H9 (cell line): ENCODE data around the gene OR52H1. TPM values are rescaled to one million over a fixed set of nuclear protein-coding genes. Genes with fewer than 3 reads are reported as not detected.

Experiments
- DNase-seq: peaks from one replicate; pipeline ENCODE4 v3.0.0-alpha.2; 2017
- H2AFZ ChIP-seq: one replicate; pipeline ENCODE4 v1.6.1; 2013; ENCODE audit warnings: mild to moderate bottlenecking, low read length, control low read depth, moderate library complexity
- H2AK5ac ChIP-seq: 2 replicates; pipeline ENCODE4 v1.6.1; 2013; ENCODE audit warnings: low read length, control low read depth, mixed read lengths; ENCODE audit not compliant: insufficient read length
- H2BK120ac ChIP-seq: one replicate; pipeline ENCODE4 v1.6.1; 2013; ENCODE audit warnings: low read depth, mild to moderate bottlenecking, low read length, control low read depth, inconsistent platforms; ENCODE audit not compliant: poor library complexity, severe bottlenecking
- H2BK12ac ChIP-seq: 2 replicates; pipeline ENCODE4 v1.6.1; 2013; ENCODE audit warnings: low read length, control low read depth, mixed read lengths, low read depth; ENCODE audit not compliant: insufficient read length
- H2BK15ac ChIP-seq: 2 replicates; pipeline ENCODE4 v1.6.1; 2013; ENCODE audit warnings: low read depth, low read length, control low read depth
- H2BK20ac ChIP-seq: one replicate; pipeline ENCODE4 v1.6.1; 2013; ENCODE audit warnings: low read depth, mild to moderate bottlenecking, low read length, control low read depth, inconsistent platforms; ENCODE audit not compliant: poor library complexity, severe bottlenecking
- H2BK5ac ChIP-seq: 2 replicates; pipeline ENCODE4 v1.6.1; 2013; ENCODE audit warnings: low read length, control low read depth, mixed read lengths; ENCODE audit not compliant: insufficient read length
- H3K14ac ChIP-seq: 2 replicates; pipeline ENCODE4 v1.6.1; 2013; ENCODE audit warnings: low read length, control low read depth; ENCODE audit not compliant: insufficient read depth
- H3K18ac ChIP-seq: 2 replicates; pipeline ENCODE4 v1.6.1; 2013; ENCODE audit warnings: low read depth, mild to moderate bottlenecking, mixed read lengths, low read length, control low read depth; ENCODE audit not compliant: insufficient read length
- H3K23ac ChIP-seq: 2 replicates; pipeline ENCODE4 v1.6.1; 2013; ENCODE audit warnings: low read length, control low read depth, mixed read lengths, low read depth; ENCODE audit not compliant: insufficient read length
- H3K23me2 ChIP-seq: 2 replicates; pipeline ENCODE4 v1.6.1; 2013; ENCODE audit warnings: low read depth, mild to moderate bottlenecking, mixed read lengths, low read length, control low read depth; ENCODE audit not compliant: insufficient read length, poor library complexity, severe bottlenecking
- H3K27ac ChIP-seq: 2 replicates; pipeline ENCODE4 v1.5.1; 2013; ENCODE audit warnings: low read length, control low read depth, mixed read lengths, low read depth; ENCODE audit not compliant: insufficient read length
- H3K27me3 ChIP-seq: 2 replicates; pipeline ENCODE4 v1.6.1; 2013; ENCODE audit warnings: low read length, control low read depth, inconsistent platforms; ENCODE audit not compliant: insufficient read depth
- H3K4ac ChIP-seq: 2 replicates; pipeline ENCODE4 v1.6.1; 2013; ENCODE audit warnings: low read depth, mild to moderate bottlenecking, control low read depth, inconsistent platforms, low read length, moderate library complexity
- H3K4me1 ChIP-seq: 2 replicates; pipeline ENCODE4 v1.6.1; 2013; ENCODE audit warnings: low read length, control low read depth, inconsistent platforms; ENCODE audit not compliant: insufficient read depth
- H3K4me2 ChIP-seq: 2 replicates; pipeline ENCODE4 v1.6.1; 2013; ENCODE audit warnings: low read length, control low read depth, mixed read lengths; ENCODE audit not compliant: insufficient read length, insufficient read depth
- H3K56ac ChIP-seq: 2 replicates; pipeline ENCODE4 v1.6.1; 2013; ENCODE audit warnings: low read depth, mild to moderate bottlenecking, mixed read lengths, low read length, control low read depth; ENCODE audit not compliant: insufficient read length
- H3K79me1 ChIP-seq: 2 replicates; pipeline ENCODE4 v1.6.1; 2013; ENCODE audit warnings: low read depth, mild to moderate bottlenecking, moderate library complexity, low read length, control low read depth, inconsistent platforms; ENCODE audit not compliant: insufficient read depth, poor library complexity, severe bottlenecking
- H3K79me2 ChIP-seq: 2 replicates; pipeline ENCODE4 v1.6.1; 2013; ENCODE audit warnings: low read length, control low read depth, inconsistent platforms; ENCODE audit not compliant: insufficient read depth
- H3K9ac ChIP-seq: 2 replicates; pipeline ENCODE4 v1.6.1; 2013; ENCODE audit warnings: low read length, control low read depth, mixed read lengths; ENCODE audit not compliant: insufficient read length; ENCODE audit errors: extremely low read depth
- H3K9me3 ChIP-seq: one replicate; pipeline ENCODE4 v1.6.1; 2013; ENCODE audit warnings: low read depth, low read length, inconsistent platforms; ENCODE audit not compliant: control insufficient read depth
- H3T11ph ChIP-seq: one replicate; pipeline ENCODE4 v1.6.1; 2013; ENCODE audit warnings: mild to moderate bottlenecking, low read length, control low read depth, inconsistent platforms
- H4K20me1 ChIP-seq: one replicate; pipeline ENCODE4 v1.6.1; 2013; ENCODE audit not compliant: control insufficient read depth, insufficient read length, insufficient read depth
- H4K5ac ChIP-seq: 2 replicates; pipeline ENCODE4 v1.6.1; 2013; ENCODE audit warnings: low read depth, mild to moderate bottlenecking, mixed read lengths, low read length, control low read depth; ENCODE audit not compliant: insufficient read length
- H4K8ac ChIP-seq: replicated peaks from 2 replicates; pipeline ENCODE4 v1.6.1; 2013; ENCODE audit warnings: low read length, control low read depth, mixed read lengths, low read depth; ENCODE audit not compliant: insufficient read length
- H4K91ac ChIP-seq: 2 replicates; pipeline ENCODE4 v1.6.1; 2013; ENCODE audit warnings: low read depth, mild to moderate bottlenecking, moderate library complexity, mixed read lengths, low read length, control low read depth; ENCODE audit not compliant: insufficient read length
- H3K27ac Mint-ChIP-seq, 3 experiments: 2 replicates in 2 of 3; 3 replicates in 1 of 3; pipeline ENCODE4 v1.8.0; 2020 to 2021; ENCODE audit warnings: mixed read lengths in 3 of 3, mild to moderate bottlenecking in 1 of 3, moderate library complexity in 1 of 3
- H3K27me3 Mint-ChIP-seq: 2 replicates; pipeline ENCODE4 v1.8.0; 2021; ENCODE audit warnings: low read depth, mild to moderate bottlenecking, moderate library complexity, mixed read lengths
- H3K36me3 Mint-ChIP-seq, 3 experiments: 2 replicates in 2 of 3; 3 replicates in 1 of 3; pipeline ENCODE4 v1.8.0; 2020 to 2021; ENCODE audit warnings: low read depth in 3 of 3, mixed read lengths in 3 of 3; ENCODE audit not compliant: insufficient read depth in 1 of 3
- H3K4me1 Mint-ChIP-seq, 2 experiments: 2 replicates each; pipeline ENCODE4 v1.8.0; 2020; ENCODE audit warnings: mixed read lengths in 2 of 2
- H3K4me3 Mint-ChIP-seq, 2 experiments: 2 replicates in 1 of 2; 3 replicates in 1 of 2; pipeline ENCODE4 v1.8.0; 2020 to 2021; ENCODE audit warnings: mild to moderate bottlenecking in 2 of 2, mixed read lengths in 2 of 2, moderate library complexity in 1 of 2
- H3K9me3 Mint-ChIP-seq, 2 experiments: 2 replicates in 1 of 2; 3 replicates in 1 of 2; pipeline ENCODE4 v1.8.0; 2020; ENCODE audit warnings: mild to moderate bottlenecking in 2 of 2, mixed read lengths in 2 of 2, moderate library complexity in 1 of 2
- WGBS: extraction: QIAGEN DNeasy Blood & Tissue Kit; methylation state at CpG from one replicate; pipeline ENCODE4 v1.1.7; 2013; ENCODE audit warnings: missing lambda C conversion rate, low lambda C conversion rate, mixed read lengths; ENCODE audit not compliant: insufficient read length; ENCODE audit errors: extremely low coverage; 5-methylcytosine and 5-hydroxymethylcytosine counted together
- total RNA-seq: library from RNA; stranded (reverse); gene quantifications from 2 replicates; pipeline ENCODE4 v1.2.1, GENCODE V29; 2021
- TF ChIP-seq, protein P1 (sequence below): fragments of 200-600 bp; sonication (generic); conservative IDR thresholded peaks from 3 replicates; pipeline ENCODE4 v1.8.0; 2021; ENCODE audit warnings: antibody characterized with exemption, mild to moderate bottlenecking

The OR52H1 gene
- total RNA-seq, 1 experiment from 2014 or later = not detected

DNA sequence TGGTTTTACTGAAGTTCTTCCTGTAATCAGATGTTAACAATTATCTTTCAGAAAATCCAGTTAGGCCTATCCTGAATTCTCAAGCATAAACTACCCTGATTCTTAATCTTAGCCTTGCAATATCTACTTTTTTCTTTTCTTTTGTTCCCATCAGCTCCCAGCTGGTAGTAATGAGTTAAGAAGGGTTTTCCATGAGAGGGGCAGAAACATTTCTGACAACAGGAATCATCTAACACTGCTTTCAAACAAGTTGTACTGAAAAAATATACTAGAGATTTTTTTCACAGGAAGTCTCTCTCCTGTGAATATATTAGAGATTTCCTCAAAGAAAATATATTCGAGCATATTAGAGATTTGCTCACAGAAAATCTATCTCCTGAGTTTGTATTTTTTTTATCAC is 44.8 kb upstream of the OR52H1 start:
- no peak overlapping the region for H2BK5ac ChIP-seq
- no peaks in the 10 kb centered on the region for H3K79me1 ChIP-seq
- no peak overlapping the region for H3T11ph ChIP-seq
- no peak overlapping the region for H3K56ac ChIP-seq
- TF ChIP-seq, protein P1, sequence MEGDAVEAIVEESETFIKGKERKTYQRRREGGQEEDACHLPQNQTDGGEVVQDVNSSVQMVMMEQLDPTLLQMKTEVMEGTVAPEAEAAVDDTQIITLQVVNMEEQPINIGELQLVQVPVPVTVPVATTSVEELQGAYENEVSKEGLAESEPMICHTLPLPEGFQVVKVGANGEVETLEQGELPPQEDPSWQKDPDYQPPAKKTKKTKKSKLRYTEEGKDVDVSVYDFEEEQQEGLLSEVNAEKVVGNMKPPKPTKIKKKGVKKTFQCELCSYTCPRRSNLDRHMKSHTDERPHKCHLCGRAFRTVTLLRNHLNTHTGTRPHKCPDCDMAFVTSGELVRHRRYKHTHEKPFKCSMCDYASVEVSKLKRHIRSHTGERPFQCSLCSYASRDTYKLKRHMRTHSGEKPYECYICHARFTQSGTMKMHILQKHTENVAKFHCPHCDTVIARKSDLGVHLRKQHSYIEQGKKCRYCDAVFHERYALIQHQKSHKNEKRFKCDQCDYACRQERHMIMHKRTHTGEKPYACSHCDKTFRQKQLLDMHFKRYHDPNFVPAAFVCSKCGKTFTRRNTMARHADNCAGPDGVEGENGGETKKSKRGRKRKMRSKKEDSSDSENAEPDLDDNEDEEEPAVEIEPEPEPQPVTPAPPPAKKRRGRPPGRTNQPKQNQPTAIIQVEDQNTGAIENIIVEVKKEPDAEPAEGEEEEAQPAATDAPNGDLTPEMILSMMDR = no peak
- WGBS = no CpG with 5 or more reads among the region's 1 CpG
- no peak overlapping the region for H4K91ac ChIP-seq
- no peak overlapping the region for H3K4ac ChIP-seq
- H2AFZ ChIP-seq = no peak overlapping the region
- no peak overlapping the region for H2BK20ac ChIP-seq
- H2BK15ac ChIP-seq = no peak overlapping the region
- no peak overlapping the region for H2BK120ac ChIP-seq
- H4K20me1 ChIP-seq = no peaks in the 10 kb centered on the region
- no peak overlapping the region for H3K9ac ChIP-seq
- peaks cover 7 to 8% (median 7%) of the 10 kb centered on the region in 3 experiments; a peak in 5 of 7 replicates for H3K36me3 Mint-ChIP-seq
- no peak overlapping the region for H3K27ac ChIP-seq
- no peaks in the 10 kb centered on the region; the same call in 1 of the 2 replicates for H3K79me2 ChIP-seq
- no peak overlapping the region for H4K5ac ChIP-seq
- no peak overlapping the region for H2BK12ac ChIP-seq
- H3K4me3 Mint-ChIP-seq = no peak overlapping the region
- no peaks in the 10 kb centered on the region for H3K9me3 ChIP-seq
- no peaks in the 10 kb centered on the region for H3K4me1 ChIP-seq
- H2AK5ac ChIP-seq = no peak overlapping the region
- peaks cover 7% of the 10 kb centered on the region for H3K23me2 ChIP-seq
- H3K4me1 Mint-ChIP-seq = peaks cover 19 to 24% of the 10 kb centered on the region in 2 experiments
- H3K18ac ChIP-seq = no peak overlapping the region
- no peaks in the 10 kb centered on the region for H3K27me3 ChIP-seq
- DNase-seq = no peak
- H3K27me3 Mint-ChIP-seq = no peaks in the 10 kb centered on the region; the same call in 1 of the 2 replicates
- no peak overlapping the region for H3K14ac ChIP-seq
- H3K23ac ChIP-seq = no peak overlapping the region
- no peak overlapping the region for H3K27ac Mint-ChIP-seq
- H4K8ac ChIP-seq = no peak overlapping the region
- H3K9me3 Mint-ChIP-seq = peaks cover 5 to 6% of the 10 kb centered on the region in 2 experiments
- H3K4me2 ChIP-seq = no peak overlapping the region
